Mesenchymal stem cell (in vitro differentiated cells and primary cell): ENCODE results near the gene PHF10. TPM values are rescaled to one million over a fixed set of nuclear protein-coding genes. Genes with fewer than 3 reads are reported as not detected.
"Not testable (repeated sequence)": the region's sequence is repeated elsewhere in the genome, so short reads cannot be mapped to it uniquely, and the experiment has no call there.

ENCODE experiments used
- DNase-seq: peaks from one replicate; pipeline ENCODE4 v3.0.0-alpha.2; 2013
- H2AFZ ChIP-seq: one replicate; pipeline ENCODE4 v1.6.1; 2013; ENCODE audit warnings: low read depth, mild to moderate bottlenecking, control low read depth, inconsistent platforms, low read length, moderate library complexity
- H2AK5ac ChIP-seq: 2 replicates; pipeline ENCODE4 v1.6.1; 2013; ENCODE audit warnings: low read length, moderate library complexity, mild to moderate bottlenecking, inconsistent platforms; ENCODE audit not compliant: severe bottlenecking
- H2BK120ac ChIP-seq: one replicate; pipeline ENCODE4 v1.6.1; 2013; ENCODE audit warnings: low read depth, mild to moderate bottlenecking, inconsistent platforms, low read length, moderate library complexity
- H2BK12ac ChIP-seq, 2 experiments: one replicate each; pipeline ENCODE4 v1.6.1; 2013; ENCODE audit warnings: inconsistent platforms in 2 of 2, low read length in 2 of 2, mild to moderate bottlenecking in 2 of 2, moderate library complexity in 2 of 2, control low read depth in 1 of 2
- H2BK15ac ChIP-seq: one replicate; pipeline ENCODE4 v1.6.1; 2013; ENCODE audit warnings: mild to moderate bottlenecking, low read depth, inconsistent platforms; ENCODE audit not compliant: poor library complexity, severe bottlenecking
- H2BK5ac ChIP-seq: 2 replicates; pipeline ENCODE4 v1.6.1; 2013; ENCODE audit warnings: low read depth, mild to moderate bottlenecking, low read length, control low read depth, inconsistent platforms; ENCODE audit not compliant: poor library complexity, severe bottlenecking
- H3K14ac ChIP-seq, 2 experiments: one replicate each; pipeline ENCODE4 v1.6.1; 2013; ENCODE audit warnings: inconsistent platforms in 2 of 2, low read length in 2 of 2, control low read depth in 1 of 2, mild to moderate bottlenecking in 1 of 2, moderate library complexity in 1 of 2
- H3K18ac ChIP-seq, 2 experiments: one replicate each; pipeline ENCODE4 v1.6.1; 2013; ENCODE audit warnings: inconsistent platforms in 2 of 2, low read length in 2 of 2, control low read depth in 1 of 2, low read depth in 1 of 2, mild to moderate bottlenecking in 1 of 2
- H3K23ac ChIP-seq, 2 experiments: one replicate each; pipeline ENCODE4 v1.6.1; 2013; ENCODE audit warnings: inconsistent platforms in 2 of 2, low read length in 2 of 2, mild to moderate bottlenecking in 2 of 2, moderate library complexity in 2 of 2, control low read depth in 1 of 2
- H3K27ac ChIP-seq: 2 replicates; pipeline ENCODE4 v1.5.1; 2013; ENCODE audit warnings: mild to moderate bottlenecking, moderate library complexity, low read length, control low read depth, inconsistent platforms; ENCODE audit not compliant: poor library complexity, severe bottlenecking
- H3K27me3 ChIP-seq, 2 experiments: 2 replicates each; pipeline versions ENCODE4 v1.6.1 to v1.7.0; 2013; ENCODE audit warnings: low read length in 2 of 2, mild to moderate bottlenecking in 2 of 2, moderate library complexity in 2 of 2, control low read depth in 1 of 2, inconsistent platforms in 1 of 2; ENCODE audit not compliant: control insufficient read depth in 1 of 2, insufficient read depth in 1 of 2
- H3K36me3 ChIP-seq, 2 experiments: 2 replicates each; pipeline versions ENCODE4 v1.6.1 to v1.7.0; 2013; ENCODE audit warnings: low read length in 2 of 2, control low read depth in 1 of 2, inconsistent platforms in 1 of 2, low read depth in 1 of 2, mild to moderate bottlenecking in 1 of 2; ENCODE audit not compliant: insufficient read depth in 2 of 2, control insufficient read depth in 1 of 2
- H3K4ac ChIP-seq, 2 experiments: one replicate each; pipeline ENCODE4 v1.6.1; 2013; ENCODE audit warnings: inconsistent platforms in 2 of 2, low read length in 2 of 2, mild to moderate bottlenecking in 2 of 2, moderate library complexity in 2 of 2, control low read depth in 1 of 2, low read depth in 1 of 2
- H3K4me1 ChIP-seq: 2 replicates; pipeline ENCODE4 v1.6.1; 2013; ENCODE audit warnings: low read depth, low read length, control low read depth; ENCODE audit not compliant: control insufficient read depth, insufficient read depth
- H3K4me2 ChIP-seq: 2 replicates; pipeline ENCODE4 v1.6.1; 2013; ENCODE audit warnings: low read length, mild to moderate bottlenecking, inconsistent platforms; ENCODE audit not compliant: poor library complexity, severe bottlenecking
- H3K4me3 ChIP-seq, 2 experiments: 2 replicates each; pipeline versions ENCODE4 v1.5.1 to v1.7.0; 2013; ENCODE audit warnings: low read length in 2 of 2, mild to moderate bottlenecking in 2 of 2, control low read depth in 1 of 2, low read depth in 1 of 2; ENCODE audit not compliant: insufficient read depth in 1 of 2
- H3K79me1 ChIP-seq: replicated peaks from 2 replicates; pipeline ENCODE4 v1.6.1; 2013; ENCODE audit warnings: mild to moderate bottlenecking, control low read depth, low read length, inconsistent platforms; ENCODE audit not compliant: poor library complexity, severe bottlenecking
- H3K9ac ChIP-seq: 2 replicates; pipeline ENCODE4 v1.7.0; 2013; ENCODE audit warnings: mild to moderate bottlenecking, low read length, moderate library complexity
- H3K9me3 ChIP-seq: 2 replicates; pipeline ENCODE4 v1.7.0; 2013; ENCODE audit warnings: mild to moderate bottlenecking, low read length; ENCODE audit not compliant: control insufficient read depth
- H4K8ac ChIP-seq: one replicate; pipeline ENCODE4 v1.6.1; 2013; ENCODE audit warnings: inconsistent platforms, mild to moderate bottlenecking, low read length, moderate library complexity
- H4K91ac ChIP-seq: one replicate; pipeline ENCODE4 v1.6.1; 2013; ENCODE audit warnings: mild to moderate bottlenecking, low read length, inconsistent platforms
- WGBS: methylation state at CpG from one replicate; pipeline ENCODE4 v1.1.7; 2013; ENCODE audit warnings: mixed read lengths; 5-methylcytosine and 5-hydroxymethylcytosine counted together
- polyA plus RNA-seq, 2 experiments: library from polyadenylated mRNA; stranded (reverse); fragments of 200-250 nt; gene quantifications; one replicate each; pipeline ENCODE4 v1.2.3, GENCODE V29; 2013

PHF10 gene
- polyA plus RNA-seq (2013, experiment 1 of 2): 19.9 TPM
- polyA plus RNA-seq (2013, experiment 2 of 2): 19.4 TPM

DNA sequence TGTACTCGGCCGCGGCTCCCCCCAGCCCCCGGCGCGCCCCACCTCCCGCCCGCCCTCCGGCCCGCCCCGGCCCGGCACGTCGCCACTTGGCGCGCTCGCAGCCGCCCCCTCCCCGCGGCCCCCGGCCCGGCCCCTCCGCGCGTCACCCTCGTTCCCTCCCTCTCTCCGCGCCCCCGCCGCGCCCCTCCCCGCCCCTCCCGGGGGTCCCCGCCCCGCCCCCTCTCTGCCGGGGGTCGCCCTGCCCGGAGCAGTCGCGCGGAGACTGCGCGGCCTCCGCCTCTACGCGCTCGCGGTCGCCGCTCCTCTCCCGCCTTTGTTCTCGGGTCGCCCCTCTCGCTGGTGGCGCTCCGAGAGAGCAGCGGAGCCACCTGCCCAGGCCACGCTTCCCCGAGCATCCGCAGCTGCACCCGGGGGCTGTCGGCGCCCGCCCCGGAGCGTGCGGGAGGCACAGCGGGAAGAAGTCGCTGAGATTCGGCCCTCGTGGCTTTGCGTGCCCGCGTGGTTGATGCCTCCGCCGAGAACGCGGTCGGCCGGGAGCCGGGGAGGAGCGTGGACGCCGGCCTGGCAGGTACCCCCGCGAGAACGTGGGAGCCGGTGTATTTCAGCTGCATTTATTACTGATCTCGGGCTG lies at the start of gene PHF10:
Gene PHF10 (minus strand): TSS at position 7 of the 631 bp plus-strand sequence. CDS start 569 bp downstream, outside the sequence.
- H3K9me3 ChIP-seq: no peaks in the 10 kb centered on the region
- H4K8ac ChIP-seq: peak within 1 kb of the TSS; percentile 84
- no peak within 1 kb of the TSS for H2AK5ac ChIP-seq
- peak within 1 kb of the TSS; percentile 92 for H3K9ac ChIP-seq
- H4K91ac ChIP-seq: peak within 1 kb of the TSS; percentile 93
- peak within 1 kb of the TSS in 1 of 2 experiments; percentile 71 for H2BK12ac ChIP-seq
- peaks cover 3% of the 10 kb centered on the region for H3K79me1 ChIP-seq
- no peak within 1 kb of the TSS for H2BK5ac ChIP-seq
- no peaks in the 10 kb centered on the region for H3K36me3 ChIP-seq
- peak within 1 kb of the TSS in 1 of 2 experiments; percentile 95 for H3K14ac ChIP-seq
- H3K4me2 ChIP-seq: peak within 1 kb of the TSS; percentile 96
- H2BK120ac ChIP-seq: peak within 1 kb of the TSS; percentile 94
- no peaks in the 10 kb centered on the region for H3K27me3 ChIP-seq
- peaks cover 9% of the 10 kb centered on the region for H3K4me1 ChIP-seq
- under 1% methylated on average over 48 of the region's 89 CpGs for WGBS
- peak within 1 kb of the TSS; percentile 91 to 93 for H3K4me3 ChIP-seq
- peak; percentile 32 for DNase-seq
- peak within 1 kb of the TSS; percentile 97 for H2AFZ ChIP-seq
- peak within 1 kb of the TSS; percentile 64 for H3K27ac ChIP-seq
- peak within 1 kb of the TSS; percentile 88 to 94 for H3K4ac ChIP-seq
- H3K23ac ChIP-seq: peak within 1 kb of the TSS in 1 of 2 experiments; percentile 97
- peak within 1 kb of the TSS; percentile 99 for H2BK15ac ChIP-seq
- H3K18ac ChIP-seq: peak within 1 kb of the TSS; percentile 94 to 99

DNA sequence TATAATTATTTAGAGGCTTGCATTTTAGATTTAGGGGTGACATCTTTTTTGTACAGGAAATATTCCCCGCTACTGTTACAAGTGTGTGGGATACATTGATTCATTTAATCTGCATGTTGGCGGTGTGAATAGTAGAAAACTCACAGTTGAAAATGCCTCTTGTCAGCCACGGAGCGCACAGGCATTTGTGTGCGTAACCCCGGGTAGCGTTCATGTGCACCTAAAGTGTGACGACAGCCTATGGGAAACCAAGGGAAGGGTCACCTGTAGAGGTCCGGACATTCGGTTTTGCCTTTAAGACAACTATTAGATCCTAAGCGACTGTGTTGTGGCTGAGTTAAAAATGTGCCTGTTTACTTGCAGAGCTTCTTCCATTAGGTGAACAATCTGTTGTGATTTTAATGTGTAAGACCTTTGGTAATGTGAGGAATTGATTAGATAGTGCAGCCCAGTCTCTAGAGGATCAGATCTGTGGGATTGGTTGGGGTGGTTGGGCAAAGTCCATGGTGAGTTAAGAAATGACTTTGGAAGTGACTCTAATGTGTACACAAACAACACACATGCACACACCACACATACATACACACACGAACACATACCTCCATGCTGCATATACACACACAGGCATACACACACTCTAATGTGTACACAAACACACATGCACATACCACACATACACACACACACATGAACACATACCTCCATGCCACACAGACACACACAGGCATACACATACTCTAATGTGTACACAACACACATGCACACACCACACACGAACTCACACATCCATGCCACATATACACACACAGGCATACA lies 42.8 kb upstream of the PHF10 start:
- no peaks in the 10 kb centered on the region for H3K9me3 ChIP-seq
- no peak overlapping the region for H2BK120ac ChIP-seq
- DNase-seq: no peak
- H3K36me3 ChIP-seq: peaks cover 33 to 87% of the 10 kb centered on the region in 2 experiments
- peak overlapping the region; percentile 77 for H4K91ac ChIP-seq
- H3K4me1 ChIP-seq: peaks cover 4% of the 10 kb centered on the region
- no peak overlapping the region for H3K23ac ChIP-seq
- no peak overlapping the region for H2BK15ac ChIP-seq
- H3K4me2 ChIP-seq: no peak overlapping the region
- no peak overlapping the region for H4K8ac ChIP-seq
- H2AK5ac ChIP-seq: no peak overlapping the region
- no peak overlapping the region for H2BK5ac ChIP-seq
- H2BK12ac ChIP-seq: no peak overlapping the region
- no peak overlapping the region for H3K18ac ChIP-seq
- H2AFZ ChIP-seq: no peak overlapping the region
- H3K27me3 ChIP-seq: no peaks in the 10 kb centered on the region
- WGBS: 98% methylated on average over 13 of the region's 13 CpGs
- H3K4me3 ChIP-seq: no peak overlapping the region
- H3K79me1 ChIP-seq: peaks cover 2% of the 10 kb centered on the region
- peak overlapping the region in 1 of 2 experiments; percentile 18 for H3K14ac ChIP-seq
- H3K4ac ChIP-seq: no peak overlapping the region
- no peak overlapping the region for H3K27ac ChIP-seq
- no peak overlapping the region for H3K9ac ChIP-seq

DNA sequence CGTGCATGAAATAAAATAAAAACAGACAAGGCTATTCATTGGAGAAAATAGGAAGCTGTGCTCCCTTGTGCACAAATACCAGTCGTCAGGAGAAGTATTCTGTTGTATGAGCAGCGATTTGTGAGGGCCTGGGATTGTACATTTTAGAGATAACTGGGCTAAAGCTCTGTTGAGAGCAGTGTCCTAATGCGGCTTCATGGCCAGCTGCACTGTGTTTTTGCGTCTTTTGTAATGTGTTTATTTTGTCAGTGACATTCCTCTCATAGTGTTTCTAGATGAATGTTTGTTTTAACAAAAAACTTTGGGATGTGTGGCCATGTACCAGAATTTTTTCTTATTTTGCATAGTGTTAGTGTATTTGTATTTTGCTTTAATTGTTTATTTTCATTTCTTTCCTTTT lies 41.9 kb upstream of the PHF10 start:
- 71% methylated on average over 5 of the region's 5 CpGs for WGBS
- no peak for DNase-seq
- H3K18ac ChIP-seq: no peak overlapping the region

DNA sequence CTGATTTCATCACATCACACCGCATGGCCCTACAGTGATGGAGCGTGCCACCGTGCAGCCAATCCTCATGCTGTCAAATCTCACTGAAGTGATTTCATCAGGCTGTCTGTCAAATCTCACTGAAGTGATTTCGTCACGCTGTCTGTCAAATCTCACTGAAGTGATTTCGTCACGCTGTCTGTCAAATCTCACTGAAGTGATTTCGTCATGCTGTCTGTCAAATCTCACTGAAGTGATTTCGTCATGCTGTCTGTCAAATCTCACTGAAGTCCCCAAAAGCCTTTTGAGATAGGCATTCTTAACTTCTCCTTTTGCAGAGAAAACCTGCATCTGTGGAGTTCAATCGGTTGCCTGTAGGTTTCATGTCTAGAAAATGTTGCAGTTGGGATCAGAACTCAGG lies 41.5 kb upstream of the PHF10 start:
- H3K36me3 ChIP-seq: peaks cover 29 to 91% of the 10 kb centered on the region in 2 experiments
- not testable (repeated sequence) for H2AFZ ChIP-seq, H4K8ac ChIP-seq, H3K23ac ChIP-seq, H2BK12ac ChIP-seq, DNase-seq, H3K4ac ChIP-seq, H3K27ac ChIP-seq, H3K27me3 ChIP-seq, H3K4me3 ChIP-seq, H3K14ac ChIP-seq, H4K91ac ChIP-seq, H2AK5ac ChIP-seq, H3K18ac ChIP-seq, H2BK5ac ChIP-seq, H3K9ac ChIP-seq, H2BK120ac ChIP-seq, H3K9me3 ChIP-seq, H3K79me1 ChIP-seq, H2BK15ac ChIP-seq, H3K4me2 ChIP-seq, H3K4me1 ChIP-seq
- WGBS: 98% methylated on average over 9 of the region's 10 CpGs

More for the DNA sequence above, 41.9 kb upstream of the PHF10 start:
- peaks cover 4% of the 10 kb centered on the region for H3K4me1 ChIP-seq
- peaks cover 2% of the 10 kb centered on the region for H3K79me1 ChIP-seq
- H2BK120ac ChIP-seq: no peak overlapping the region
- H3K27me3 ChIP-seq: no peaks in the 10 kb centered on the region
- H3K4me3 ChIP-seq: no peak overlapping the region
- H4K91ac ChIP-seq: no peak overlapping the region
- H3K4ac ChIP-seq: no peak overlapping the region
- H3K14ac ChIP-seq: no peak overlapping the region
- H3K23ac ChIP-seq: no peak overlapping the region
- H2BK12ac ChIP-seq: no peak overlapping the region
- no peaks in the 10 kb centered on the region for H3K9me3 ChIP-seq
- no peak overlapping the region for H3K4me2 ChIP-seq
- no peak overlapping the region for H3K27ac ChIP-seq
- H4K8ac ChIP-seq: no peak overlapping the region
- no peak overlapping the region for H2BK5ac ChIP-seq
- H2AK5ac ChIP-seq: no peak overlapping the region
- peaks cover 26 to 87% of the 10 kb centered on the region in 2 experiments for H3K36me3 ChIP-seq
- no peak overlapping the region for H2BK15ac ChIP-seq
- no peak overlapping the region for H3K9ac ChIP-seq
- no peak overlapping the region for H2AFZ ChIP-seq
